NCI-H748 treated with DMSO at 0.1 percent for 48 hours (cell line): ENCODE measurements around the gene ATP1A2.
A peak's percentile ranks its signal among the peaks of the same experiment; 100 is the strongest.
"Not testable (repeated sequence)": the region's sequence is repeated elsewhere in the genome, so short reads cannot be mapped to it uniquely, and the experiment has no call there.

Source experiments
- DNase-seq: peaks from one replicate; lab custom pipeline; 2025; lab: John Stamatoyannopoulos, UW

The ATP1A2 gene

DNA sequence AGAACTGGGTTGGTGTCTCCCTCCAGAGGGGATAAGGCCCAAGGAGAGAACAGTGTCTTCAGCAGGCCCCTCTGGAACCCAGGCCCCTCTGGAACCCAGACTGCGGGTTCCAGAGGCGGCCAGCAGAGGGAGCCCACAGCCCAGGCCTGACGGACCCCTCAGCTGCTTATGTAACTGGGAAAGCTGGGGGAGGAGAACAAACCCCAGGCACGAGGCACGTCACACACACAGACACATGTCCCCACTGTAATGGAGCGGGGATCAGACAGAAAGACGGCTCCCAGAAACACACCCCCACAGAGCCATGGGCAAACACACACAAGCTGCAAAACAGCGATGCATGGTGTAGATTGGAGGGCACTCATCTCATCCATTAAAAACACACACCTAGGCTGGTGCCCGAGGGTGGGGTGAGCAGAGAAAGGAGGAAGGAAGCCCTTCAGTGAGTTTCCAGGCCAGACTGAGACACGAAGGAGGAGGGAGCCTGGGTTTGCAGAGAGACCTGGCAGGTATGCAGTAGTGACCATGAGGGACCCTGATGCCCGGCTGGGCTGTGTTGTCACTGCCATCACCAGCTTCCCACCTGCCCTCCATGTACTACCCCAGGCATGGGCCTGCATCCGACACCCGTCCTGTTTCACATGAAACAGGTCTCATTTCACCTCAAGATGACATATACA lies 14.4 kb upstream of the ATP1A2 start:
- DNase-seq = peak; percentile 61

DNA sequence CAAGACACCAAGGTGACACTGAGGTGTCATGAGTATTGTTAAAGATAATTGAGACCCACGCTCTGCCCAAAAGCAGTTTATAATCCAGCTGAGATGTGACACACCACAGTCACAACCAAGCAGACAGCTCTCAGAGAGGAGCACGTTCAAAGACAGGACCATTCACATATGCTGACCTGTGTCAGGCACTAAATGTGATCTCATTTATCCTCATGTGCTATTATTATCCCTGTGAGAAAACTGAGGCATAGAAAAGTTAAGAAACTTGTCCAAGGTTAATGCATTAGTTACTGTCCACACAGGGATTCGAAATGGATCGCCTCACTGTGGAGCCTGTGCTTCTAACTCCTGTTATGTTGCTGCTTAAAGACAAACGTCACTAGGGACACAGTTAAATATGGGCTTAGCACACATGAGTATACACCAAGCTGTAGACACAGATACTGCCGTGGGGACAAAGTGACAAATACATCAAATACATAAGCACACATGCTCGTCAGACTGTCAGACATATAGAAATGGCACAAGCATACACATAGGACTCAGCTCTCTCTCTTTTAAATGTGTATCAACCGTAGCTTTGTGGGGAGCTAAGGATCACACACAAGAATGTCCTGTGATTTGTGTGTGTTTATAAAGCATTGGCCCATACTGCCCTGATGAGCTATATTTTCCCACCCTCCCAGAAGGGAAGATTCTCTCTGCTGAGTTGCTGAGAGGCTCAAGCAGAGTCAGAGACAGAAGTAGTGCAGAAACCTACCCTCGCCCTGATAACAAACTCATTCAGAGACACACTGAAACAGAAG lies 13.6 kb upstream of the ATP1A2 start:
- no peak for DNase-seq

DNA sequence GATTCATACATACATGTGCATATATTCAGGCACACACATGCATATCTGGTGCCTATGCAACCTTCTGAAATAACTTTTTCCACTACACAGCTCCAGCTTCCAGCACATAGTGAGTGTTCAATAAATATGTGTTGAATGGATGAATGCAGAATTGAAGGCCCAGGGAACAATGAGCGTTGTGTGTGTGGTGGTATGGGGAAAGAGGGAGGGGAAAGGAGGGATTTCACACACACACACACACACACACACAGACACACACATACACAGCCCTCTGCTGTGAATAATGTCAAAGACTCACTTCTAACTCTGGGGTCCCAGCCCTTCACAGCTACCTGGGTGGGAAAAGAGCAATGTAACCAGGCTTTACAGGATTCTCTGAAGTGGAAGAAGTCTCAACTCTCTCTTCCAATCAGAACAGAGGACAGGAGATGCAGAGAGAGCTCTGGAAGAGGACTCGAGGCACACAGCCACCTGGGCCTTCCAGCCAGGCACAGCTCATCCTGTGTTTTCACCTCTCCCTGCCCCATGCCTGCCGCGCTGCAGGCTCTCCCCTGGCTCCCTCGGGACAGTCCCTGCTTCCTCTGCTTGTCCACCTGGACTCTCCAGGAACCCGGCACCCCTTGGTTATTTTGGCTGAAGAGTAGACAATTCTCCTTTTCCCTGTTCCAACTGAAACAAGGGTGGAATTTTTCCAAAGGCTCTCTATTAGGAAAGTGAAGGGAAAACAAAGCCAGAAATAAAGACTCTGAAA lies 11.7 kb upstream of the ATP1A2 start:
- no peak for DNase-seq

DNA sequence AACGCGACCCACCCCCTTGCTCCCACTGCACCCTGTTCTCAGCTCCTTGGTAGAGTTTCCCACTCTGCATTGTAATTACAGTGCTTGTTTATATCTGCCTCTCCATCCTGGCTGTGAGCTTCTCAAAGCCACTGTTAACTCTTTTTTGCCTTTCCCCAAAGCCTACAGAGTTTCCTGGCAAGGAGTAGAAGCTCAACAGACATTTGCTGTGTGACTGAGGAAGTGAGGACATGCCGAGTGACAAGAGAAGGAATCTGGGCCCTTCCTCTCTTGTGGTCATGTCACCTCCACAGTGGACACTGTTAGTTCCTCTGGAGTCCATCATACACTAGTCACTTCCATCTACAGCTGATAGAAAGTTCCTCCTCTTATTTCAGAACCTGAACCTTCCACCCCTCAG lies 11.1 kb upstream of the ATP1A2 start:
- no peak for DNase-seq

DNA sequence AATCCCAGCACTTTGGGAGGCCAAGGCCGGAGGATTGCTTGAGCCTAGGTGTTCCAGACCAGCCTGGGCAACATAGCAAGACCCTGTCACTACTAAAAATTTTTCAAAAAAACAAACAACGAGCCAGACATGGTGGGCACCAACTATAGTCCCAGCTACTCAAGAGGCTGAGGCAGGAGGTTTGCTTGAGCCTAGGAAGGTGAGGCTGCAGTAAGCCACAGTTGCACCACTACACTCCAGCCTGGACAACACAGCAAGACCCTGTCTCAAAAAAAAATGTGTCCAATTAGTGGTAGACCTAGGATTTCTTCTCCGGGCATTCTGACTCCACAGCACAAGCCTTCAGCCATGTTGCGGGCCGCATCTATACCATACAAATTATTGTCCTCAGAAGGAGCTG lies 10.4 kb upstream of the ATP1A2 start:
- DNase-seq = no peak

DNA sequence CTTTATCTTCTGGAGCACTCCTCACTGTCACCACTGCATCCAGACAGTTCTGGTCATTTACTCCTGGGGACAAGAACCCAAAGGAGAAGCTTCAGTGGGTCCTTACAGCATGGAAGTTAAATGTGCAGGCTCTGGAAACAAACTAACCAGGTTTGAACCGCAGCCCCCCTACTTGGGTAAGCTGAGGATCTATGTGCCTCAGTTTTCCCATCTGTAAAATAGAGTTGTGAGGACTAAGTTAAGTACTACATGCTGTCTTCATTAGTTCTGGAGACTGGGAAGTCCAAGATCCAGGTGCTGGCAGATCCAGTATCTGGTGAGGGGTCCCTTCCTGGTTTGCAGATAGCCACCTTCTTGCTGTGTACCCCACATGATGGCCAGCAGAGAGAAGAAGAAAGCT lies 8.0 kb upstream of the ATP1A2 start:
- DNase-seq = no peak

DNA sequence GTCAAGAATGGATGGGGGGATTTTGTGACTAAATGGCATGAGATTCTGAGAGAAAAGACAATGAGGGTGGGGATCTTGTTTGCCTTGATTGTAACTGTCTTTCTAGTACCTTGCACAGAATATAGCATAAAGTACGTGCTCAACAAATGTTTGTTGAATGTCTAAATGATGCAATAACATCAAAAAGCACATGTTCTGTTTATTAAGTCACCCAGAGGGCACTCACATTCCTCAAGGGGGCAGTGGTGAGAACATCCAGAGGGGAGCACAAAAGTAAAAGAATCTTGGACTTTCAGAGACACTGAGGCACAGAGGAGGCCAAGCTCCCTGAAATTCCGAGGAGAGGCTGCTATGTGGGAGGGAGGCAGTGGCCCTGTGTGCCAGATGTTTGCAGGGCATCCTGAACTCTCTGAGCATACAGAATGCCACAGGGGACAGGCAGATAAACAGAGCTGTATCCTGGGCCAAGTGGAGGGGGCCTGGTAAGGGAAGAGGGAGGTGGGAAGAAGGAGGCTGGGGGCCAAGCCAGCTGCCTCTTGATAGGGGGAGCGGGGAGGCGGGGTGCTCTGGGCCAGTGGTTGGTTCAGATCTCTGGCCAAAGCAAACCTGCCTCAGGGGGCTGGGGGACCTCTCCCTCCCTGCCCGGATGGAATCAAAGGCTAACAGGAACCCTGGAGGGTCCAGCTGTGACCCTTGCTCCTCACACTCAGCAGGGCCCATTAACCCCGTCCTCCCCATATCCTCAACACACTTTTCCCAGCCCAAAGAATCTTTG lies 6.5 kb upstream of the ATP1A2 start:
- no peak for DNase-seq

DNA sequence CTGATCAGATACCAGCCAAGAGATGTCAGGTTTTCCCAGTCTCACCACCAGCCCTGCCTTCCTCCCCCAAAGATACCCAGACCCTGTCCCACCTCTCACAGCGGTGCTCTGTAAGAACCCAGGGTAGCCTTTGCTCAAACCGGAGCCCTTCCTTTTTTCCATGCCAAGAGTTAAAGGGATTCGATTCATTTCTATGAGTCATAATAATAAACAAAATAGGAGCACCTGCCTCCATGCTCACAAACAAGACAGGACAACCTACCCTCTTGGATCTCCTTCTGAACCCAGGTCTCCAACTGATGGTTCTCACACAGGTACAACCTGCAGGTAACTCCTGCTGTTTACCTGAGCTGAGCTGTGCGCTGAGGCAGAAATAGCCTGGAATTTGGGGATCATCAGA lies 5.9 kb upstream of the ATP1A2 start:
- no peak for DNase-seq

DNA sequence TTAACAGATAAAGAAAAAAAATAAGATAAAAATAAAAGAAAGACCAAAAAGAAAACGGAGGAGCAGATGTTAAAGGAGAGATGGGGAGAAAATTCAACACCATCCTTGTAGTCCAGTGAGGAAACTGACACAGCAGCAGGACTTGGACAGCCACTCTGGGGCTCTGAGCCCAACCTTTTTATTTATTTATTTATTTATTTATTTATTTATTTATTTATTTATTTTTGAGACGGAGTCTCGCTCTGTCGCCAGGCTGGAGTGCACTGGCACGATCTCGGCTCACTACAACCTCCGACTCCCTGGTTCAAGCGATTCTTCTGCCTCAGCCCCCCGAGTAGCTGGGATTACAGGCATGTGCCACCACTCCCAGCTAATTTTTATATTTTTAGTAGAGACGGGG lies 4.1 kb upstream of the ATP1A2 start:
- not testable (repeated sequence) for DNase-seq

DNA sequence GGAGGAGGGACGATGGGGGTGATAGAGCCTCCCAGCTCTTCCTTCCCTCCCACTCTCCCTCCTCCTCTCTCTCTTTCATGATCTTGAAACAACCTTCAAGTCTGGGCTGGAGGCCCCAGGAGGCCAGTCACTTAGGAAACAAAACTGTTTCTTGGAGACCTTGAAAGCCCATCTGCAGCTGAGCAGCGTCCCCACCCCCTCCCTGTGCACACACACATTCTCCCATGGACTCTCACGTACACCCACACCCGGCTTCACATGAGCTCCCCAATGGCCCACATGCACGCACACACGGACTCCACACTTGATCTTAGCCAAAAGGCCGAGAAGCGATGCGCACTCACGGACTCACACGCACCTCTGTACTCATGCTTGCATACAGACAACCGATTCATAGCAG lies 3.2 kb upstream of the ATP1A2 start:
- DNase-seq = no peak

DNA sequence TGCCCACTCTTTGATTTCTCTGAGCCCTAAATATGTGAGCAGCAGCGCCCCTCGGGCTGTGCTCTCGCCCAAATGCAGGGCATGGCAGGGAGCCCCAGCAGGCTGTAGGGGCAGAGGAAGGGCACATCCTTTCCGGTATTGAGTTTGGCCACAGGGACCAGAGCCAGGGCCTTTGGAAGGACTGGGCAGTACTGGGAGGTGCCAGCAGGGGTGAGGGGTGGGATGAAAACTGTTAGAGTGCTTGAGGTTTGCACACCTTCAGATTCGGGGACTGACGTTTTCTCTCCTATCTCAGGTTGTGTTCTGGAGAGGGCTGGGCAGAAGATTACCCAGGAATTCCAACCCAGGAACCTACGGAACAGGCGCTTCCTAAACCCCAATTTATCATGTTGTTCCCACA lies 2.2 kb upstream of the ATP1A2 start:
- no peak for DNase-seq

DNA sequence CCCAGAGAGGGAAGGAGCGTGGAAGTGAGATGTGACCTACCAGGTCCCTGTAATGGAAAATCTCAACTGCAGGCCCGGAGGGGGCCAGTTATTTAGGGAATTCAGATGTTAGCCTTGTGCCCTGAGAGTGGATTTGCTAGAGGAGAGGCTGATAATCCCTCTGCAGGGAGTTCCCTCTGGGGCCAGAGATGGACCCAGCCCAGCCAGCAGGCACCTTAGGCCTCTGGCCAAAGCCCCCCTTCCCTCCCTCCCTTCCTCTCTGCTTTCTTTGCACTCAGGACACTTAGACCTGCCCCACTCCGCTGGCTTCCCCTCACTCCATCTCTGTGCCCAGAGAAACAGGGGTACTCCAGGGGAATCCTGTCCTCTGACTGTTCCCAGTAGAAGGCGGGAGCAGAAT lies 1.5 kb upstream of the ATP1A2 start:
- DNase-seq = no peak

DNA sequence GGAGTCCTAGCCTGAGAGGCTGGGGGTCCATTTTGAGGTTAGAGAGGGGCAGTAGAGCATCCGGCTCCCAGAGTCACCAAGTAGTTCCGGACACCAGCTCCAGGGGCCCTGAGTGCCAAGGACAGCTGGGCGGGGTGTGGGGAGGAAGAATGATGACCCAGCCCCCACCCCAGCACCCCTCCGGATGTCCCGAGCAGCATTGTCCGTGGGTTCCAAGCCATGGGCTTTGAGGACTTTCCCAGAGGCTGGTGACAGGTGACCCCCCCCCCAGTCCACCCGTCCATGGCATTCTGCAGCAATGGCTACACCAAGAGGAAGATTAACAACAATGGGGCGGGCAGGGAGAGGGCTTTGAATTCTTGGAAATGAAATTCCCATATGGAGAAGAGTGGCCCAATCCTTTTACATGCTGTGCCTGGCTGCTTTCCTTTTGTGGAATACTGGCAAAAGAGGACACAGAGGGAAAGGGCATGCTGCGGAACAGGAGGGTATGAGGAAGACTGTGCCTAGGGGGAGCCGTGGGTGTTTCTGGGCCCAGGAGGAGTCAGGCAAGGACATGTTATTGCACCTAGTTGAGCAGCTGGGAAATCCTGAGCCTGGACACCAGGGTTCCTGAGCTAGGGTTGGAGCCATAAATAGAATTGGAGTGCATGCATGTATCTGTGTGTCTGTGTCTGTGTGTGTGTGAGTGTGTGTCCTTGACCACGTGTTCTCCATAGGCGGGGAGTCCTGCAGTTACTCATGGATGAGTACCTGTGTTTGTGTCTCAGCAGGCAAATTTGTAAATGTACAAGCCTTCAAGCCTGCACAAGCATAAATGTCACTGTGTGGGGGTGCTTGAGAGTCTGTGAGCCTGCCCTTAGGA lies 956 bp downstream of the ATP1A2 start:
- no peak for DNase-seq

DNA sequence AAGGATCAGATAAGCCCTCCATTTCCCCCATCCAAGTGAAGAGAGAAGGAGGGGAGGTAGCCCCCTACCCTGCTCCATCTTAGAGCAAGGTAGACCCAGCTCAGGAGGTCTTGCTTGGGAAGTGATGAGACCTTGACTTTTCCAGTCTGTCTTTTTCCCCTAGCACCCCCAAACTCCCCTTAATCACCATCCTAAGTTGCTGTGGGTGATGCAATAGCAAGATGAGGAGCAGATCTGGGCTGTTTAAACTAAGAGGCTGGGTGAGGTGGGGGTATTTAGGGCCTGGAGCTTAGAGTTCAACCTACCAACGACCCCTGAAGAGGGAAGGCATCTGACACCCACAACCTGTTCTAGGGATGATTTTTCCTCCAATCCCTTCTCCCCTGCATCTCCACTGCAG lies 1.7 kb downstream of the ATP1A2 start:
- DNase-seq = no peak

DNA sequence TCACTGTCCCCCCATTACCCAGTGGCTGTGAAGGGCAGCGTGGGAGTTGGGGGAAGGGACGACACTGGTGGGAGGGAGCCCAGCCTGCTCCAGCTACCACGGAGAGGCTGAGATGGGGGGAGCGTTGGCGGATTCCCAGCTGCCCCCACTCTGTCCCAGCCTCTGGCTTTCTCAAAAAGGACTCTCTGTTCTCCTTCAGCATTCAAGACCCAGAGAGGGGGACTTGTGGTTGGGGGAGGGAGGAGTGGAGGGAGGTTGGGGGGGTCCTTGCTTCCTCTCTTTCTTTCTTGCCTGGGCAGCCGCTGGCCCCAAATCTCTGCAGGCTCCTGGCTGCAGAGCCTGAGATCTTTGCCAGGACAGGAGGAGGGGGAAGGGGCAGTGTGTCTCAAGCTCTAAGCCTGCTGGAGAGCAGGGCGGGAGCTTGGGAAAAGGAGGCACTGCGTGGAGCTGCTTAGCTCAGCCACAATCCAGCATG lies 2.2 kb downstream of the ATP1A2 start:
- no peak for DNase-seq

DNA sequence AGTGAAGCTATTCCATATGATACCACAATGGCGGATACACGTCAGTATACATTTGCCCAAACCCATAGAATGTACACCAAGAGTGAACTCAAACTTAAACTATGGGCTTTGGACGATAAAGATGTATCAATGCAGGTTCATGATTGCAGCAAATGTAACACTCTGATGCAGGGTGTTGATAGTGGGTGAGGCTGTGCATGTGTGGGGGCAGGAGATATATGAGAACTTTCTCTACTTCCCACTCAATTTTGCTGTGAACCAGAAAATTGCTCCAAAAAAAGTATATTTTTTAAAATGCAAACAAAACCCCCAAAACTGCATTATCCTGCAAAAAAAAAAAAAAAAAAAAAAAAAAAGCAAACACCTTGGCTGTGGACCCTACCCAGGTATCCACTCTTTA lies 3.4 kb downstream of the ATP1A2 start:
- no peak for DNase-seq

DNA sequence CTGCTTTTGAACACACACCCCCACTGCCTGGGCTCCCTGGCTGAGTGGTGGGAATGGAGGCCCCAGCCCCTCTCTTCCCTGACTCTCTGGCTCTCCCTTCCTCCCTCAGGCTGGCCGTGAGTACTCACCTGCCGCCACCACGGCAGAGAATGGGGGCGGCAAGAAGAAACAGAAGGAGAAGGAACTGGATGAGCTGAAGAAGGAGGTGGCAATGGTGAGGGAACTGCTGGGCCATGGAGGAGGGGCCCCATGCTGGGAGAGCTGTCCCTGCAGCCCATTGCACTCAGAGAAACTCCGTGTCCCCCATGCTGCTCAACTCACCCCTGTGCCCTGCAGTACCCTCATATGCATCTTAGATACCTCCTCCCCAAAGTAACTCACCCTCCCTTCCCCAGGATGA lies 5.2 kb downstream of the ATP1A2 start:
- DNase-seq = no peak

DNA sequence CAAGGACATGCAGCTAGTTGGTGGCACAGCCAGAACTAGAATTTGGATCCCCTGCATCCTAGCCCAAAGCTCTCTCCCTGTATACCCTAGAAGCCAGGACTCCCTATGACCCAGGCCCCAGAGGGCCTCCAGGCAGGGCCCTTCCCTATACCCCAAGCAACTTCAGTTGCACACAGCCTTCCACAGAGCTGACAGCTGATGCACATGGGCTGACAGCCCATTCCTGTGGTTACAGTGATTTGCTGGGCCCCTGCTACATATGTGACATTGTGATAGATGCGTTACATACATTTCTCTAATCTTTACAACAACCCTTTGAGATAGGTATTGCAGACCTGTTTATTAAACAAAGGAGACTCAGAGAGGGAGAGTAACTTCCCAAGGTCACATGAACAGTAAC lies 5.8 kb downstream of the ATP1A2 start:
- no peak for DNase-seq

DNA sequence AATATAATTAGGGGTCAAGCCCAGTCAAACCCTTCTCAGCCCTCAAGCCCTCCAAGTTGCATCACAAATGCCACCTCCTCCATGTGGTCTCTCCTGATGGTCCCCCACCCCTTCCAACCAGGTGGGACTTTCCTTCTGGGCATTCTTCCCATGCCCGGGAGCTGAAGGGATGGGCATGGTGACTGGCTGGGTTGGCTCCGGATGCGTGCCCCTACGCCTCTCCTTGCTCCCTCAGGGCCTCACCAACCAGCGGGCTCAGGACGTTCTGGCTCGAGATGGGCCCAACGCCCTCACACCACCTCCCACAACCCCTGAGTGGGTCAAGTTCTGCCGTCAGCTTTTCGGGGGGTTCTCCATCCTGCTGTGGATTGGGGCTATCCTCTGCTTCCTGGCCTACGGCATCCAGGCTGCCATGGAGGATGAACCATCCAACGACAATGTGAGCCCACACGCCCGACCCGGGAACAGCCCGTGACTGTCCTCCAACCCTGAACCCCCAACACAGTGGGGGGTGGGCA lies 7.5 kb downstream of the ATP1A2 start:
- no peak for DNase-seq

DNA sequence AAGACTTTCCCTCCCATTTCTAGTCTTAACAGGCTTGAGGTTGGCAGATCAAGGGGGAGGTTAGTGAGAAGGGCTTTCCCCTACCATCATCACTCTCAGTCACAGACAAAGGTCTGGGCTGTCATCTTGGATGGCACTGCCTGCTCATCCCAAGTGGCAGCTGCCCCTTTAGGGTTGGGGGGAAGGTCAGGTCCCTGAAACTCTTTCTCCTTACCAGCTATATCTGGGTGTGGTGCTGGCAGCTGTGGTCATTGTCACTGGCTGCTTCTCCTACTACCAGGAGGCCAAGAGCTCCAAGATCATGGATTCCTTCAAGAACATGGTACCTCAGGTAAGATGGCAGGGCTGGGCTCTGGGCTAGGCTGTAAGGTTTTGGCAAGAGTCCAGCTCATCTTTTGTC lies 8.2 kb downstream of the ATP1A2 start:
- DNase-seq = no peak
